Measurements from ENCODE around the gene GALNT15.

GALNT15 gene

GRCh38 chr3:16234281-16234680 is 59.8 kb downstream of the GALNT15 start:
- FAIRE-seq: no peak

GRCh38 chr3:16236030-16236639 is 61.7 kb downstream of the GALNT15 start:
- no peak for FAIRE-seq

GRCh38 chr3:16236856-16237393 is 62.4 kb downstream of the GALNT15 start:
- no peak for FAIRE-seq

GRCh38 chr3:16239086-16239770 is 64.7 kb downstream of the GALNT15 start:
- FAIRE-seq: no peak

GRCh38 chr3:16239780-16240179 is 65.3 kb downstream of the GALNT15 start:
- FAIRE-seq: no peak

- no peak for FAIRE-seq
Observed at GRCh38 chr3:16240229-16241023, 65.9 kb downstream of the GALNT15 start.

- no peak for FAIRE-seq
Observed at GRCh38 chr3:16241225-16241624, 66.7 kb downstream of the GALNT15 start.

- no peak for FAIRE-seq
Observed at GRCh38 chr3:16242177-16242576, 67.7 kb downstream of the GALNT15 start.

- no peak for FAIRE-seq
Observed at GRCh38 chr3:16243706-16244490, 69.4 kb downstream of the GALNT15 start.

- no peak for FAIRE-seq
Observed at GRCh38 chr3:16245609-16246008, 71.1 kb downstream of the GALNT15 start.

GRCh38 chr3:16247282-16248061 is 73.0 kb downstream of the GALNT15 start:
- FAIRE-seq: peak; percentile 3

GRCh38 chr3:16248556-16248955 is 74.1 kb downstream of the GALNT15 start:
- FAIRE-seq: no peak

- no peak for FAIRE-seq
Observed at GRCh38 chr3:16249336-16249735, 74.9 kb downstream of the GALNT15 start.

- FAIRE-seq: no peak
Observed at GRCh38 chr3:16249886-16250285, 75.4 kb downstream of the GALNT15 start.

- FAIRE-seq: no peak
Observed at GRCh38 chr3:16251316-16252085, 77.0 kb downstream of the GALNT15 start.

- no peak for FAIRE-seq
Observed at GRCh38 chr3:16252243-16252978, 77.9 kb downstream of the GALNT15 start.

GRCh38 chr3:16252988-16253387 is 78.5 kb downstream of the GALNT15 start:
- FAIRE-seq: no peak

GRCh38 chr3:16253601-16254000 is 79.1 kb downstream of the GALNT15 start:
- no peak for FAIRE-seq

- no peak for FAIRE-seq
Observed at GRCh38 chr3:16254916-16255315, 80.4 kb downstream of the GALNT15 start.

- FAIRE-seq: no peak
Observed at GRCh38 chr3:16255326-16255725, 80.8 kb downstream of the GALNT15 start.
